PFSK-1 (cell line): ENCODE data around the gene GRAMD2B.

Experiments
- FOXP2 ChIP-seq: optimal IDR thresholded peaks from 2 replicates; pipeline ENCODE3; 2011; ENCODE audit warnings: borderline replicate concordance, control low read depth, inconsistent platforms; ENCODE audit not compliant: insufficient read depth; ENCODE audit errors: extremely low read length, extremely low read depth
- POLR2AphosphoS5 ChIP-seq: IDR thresholded peaks from 2 replicates; pipeline ENCODE4 v1.6.1; 2012; ENCODE audit warnings: low read depth, mild to moderate bottlenecking, control low read depth, low read length, moderate library complexity
- REST ChIP-seq, 2 experiments: IDR thresholded peaks; 2 replicates each; pipeline versions ENCODE4 v1.6.1 to v1.8.0; 2011 to 2012; ENCODE audit warnings: low read depth in 2 of 2, low read length in 2 of 2, control low read depth in 1 of 2, inconsistent platforms in 1 of 2, mild to moderate bottlenecking in 1 of 2, moderate library complexity in 1 of 2; ENCODE audit not compliant: insufficient read depth in 1 of 2
- SIN3A ChIP-seq: IDR thresholded peaks from 2 replicates; pipeline ENCODE4 v1.6.1; 2012; ENCODE audit warnings: mild to moderate bottlenecking, low read length, moderate library complexity, borderline replicate concordance; ENCODE audit not compliant: insufficient read depth
- TAF1 ChIP-seq: IDR thresholded peaks from 2 replicates; pipeline ENCODE4 v1.6.1; 2012; ENCODE audit warnings: low read length, control low read depth, borderline replicate concordance; ENCODE audit not compliant: insufficient read depth

GRAMD2B gene

GRCh38 chr5:126538579-126538978, 115.4 kb downstream of the GRAMD2B start:
- TF ChIP-seq FOXP2 (no peak), REST (IDR thresholded peaks at IDR 0.05; ENCODE audit: insufficient read depth in 1 of 2, low read depth in 2 of 2, low read length in 2 of 2) (no peak), SIN3A (no peak), TAF1 (no peak)

GRCh38 chr5:126540631-126541030, 117.4 kb downstream of the GRAMD2B start:
- TF ChIP-seq FOXP2 (no peak), POLR2AphosphoS5 (no peak), SIN3A (no peak), TAF1 (no peak), REST (IDR thresholded peaks at IDR 0.05; ENCODE audit: insufficient read depth in 1 of 2, low read depth in 2 of 2, low read length in 2 of 2) (no peak)

- TF ChIP-seq TAF1 (no peak), FOXP2 (no peak), REST (IDR thresholded peaks at IDR 0.05; ENCODE audit: insufficient read depth in 1 of 2, low read depth in 2 of 2, low read length in 2 of 2) (no peak), POLR2AphosphoS5 (no peak), SIN3A (no peak)
These were observed 119.2 kb downstream of the GRAMD2B start for GRCh38 chr5:126542441-126542840.

GRCh38 chr5:126543009-126543408, 119.8 kb downstream of the GRAMD2B start:
- TF ChIP-seq TAF1 (no peak), REST (IDR thresholded peaks at IDR 0.05; ENCODE audit: insufficient read depth in 1 of 2, low read depth in 2 of 2, low read length in 2 of 2) (no peak), POLR2AphosphoS5 (no peak), SIN3A (no peak), FOXP2 (no peak)

GRCh38 chr5:126543660-126544059, 120.5 kb downstream of the GRAMD2B start:
- no peak for TF ChIP-seq FOXP2
- TF ChIP-seq POLR2AphosphoS5, result no peak
- no peak for TF ChIP-seq TAF1
- no peak for TF ChIP-seq REST (IDR thresholded peaks at IDR 0.05; ENCODE audit: insufficient read depth in 1 of 2, low read depth in 2 of 2, low read length in 2 of 2)
- no peak for TF ChIP-seq SIN3A
